H1 (cell line): ENCODE data around the gene ABCC2. TPM values are rescaled to one million over a fixed set of nuclear protein-coding genes. Genes with fewer than 3 reads are reported as not detected.

ENCODE experiments used
- BRCA1 ChIP-seq: IDR thresholded peaks from 2 replicates; pipeline ENCODE4 v1.6.1; 2012; ENCODE audit warnings: low read depth, low read length, improper control_type of control experiment
- CREB1 ChIP-seq: IDR thresholded peaks from 2 replicates; pipeline ENCODE4 v1.6.1; 2012; ENCODE audit warnings: inconsistent platforms
- E2F6 ChIP-seq: IDR thresholded peaks from 2 replicates; pipeline ENCODE4 v1.6.1; 2012; ENCODE audit warnings: inconsistent platforms
- RXRA ChIP-seq: IDR thresholded peaks from 2 replicates; pipeline ENCODE4 v1.6.1; 2011; ENCODE audit warnings: low read depth, mild to moderate bottlenecking, low read length, moderate library complexity; ENCODE audit not compliant: insufficient read depth
- SIX5 ChIP-seq: IDR thresholded peaks from 2 replicates; pipeline ENCODE4 v1.6.1; 2011; ENCODE audit warnings: mild to moderate bottlenecking, low read depth, low read length
- ZNF274 ChIP-seq: IDR thresholded peaks from 2 replicates; pipeline ENCODE4 v1.7.0; 2012; ENCODE audit warnings: low read length, borderline replicate concordance; ENCODE audit errors: extremely low read depth
- polyA plus RNA-seq, 7 experiments: library from polyadenylated mRNA; depleted of rRNA in 3 of 7; stranded (reverse) in 5 of 7; unstranded in 2 of 7; fragments of >200 nt in 5 of 7; fragments of 200-250 nt in 2 of 7; gene quantifications; 1 replicate in 5 of 7; 2 replicates in 1 of 7; 4 replicates in 1 of 7; pipeline versions ENCODE4 v1.2.1 to v1.2.3, GENCODE V29; 2011 to 2013; ENCODE audit warnings: missing spikeins in 2 of 7, mixed read lengths in 2 of 7
- total RNA-seq: library from RNA; stranded (reverse); fragmentation: NEBNext Ultra II Directional; extraction: Animal tissue kit (Norgen Biotek cat#: 25700); gene quantifications from 2 replicates; pipeline ENCODE4 v1.2.1, GENCODE V29; 2021
- TF ChIP-seq, protein P1 (sequence below): IDR thresholded peaks from 2 replicates; pipeline ENCODE4 v1.6.1; 2011; ENCODE audit warnings: low read length, improper control_type of control experiment

ABCC2 gene
- total and polyA plus RNA-seq, 2 of the 8 experiments (the other 6 are each of a cell fraction or from before 2014, with no cell fraction given): 0.74 to 1.1 TPM

GRCh38 chr10:99788598-99789256 lies 6.3 kb downstream of the ABCC2 start (continued):
- TF ChIP-seq, protein P1, sequence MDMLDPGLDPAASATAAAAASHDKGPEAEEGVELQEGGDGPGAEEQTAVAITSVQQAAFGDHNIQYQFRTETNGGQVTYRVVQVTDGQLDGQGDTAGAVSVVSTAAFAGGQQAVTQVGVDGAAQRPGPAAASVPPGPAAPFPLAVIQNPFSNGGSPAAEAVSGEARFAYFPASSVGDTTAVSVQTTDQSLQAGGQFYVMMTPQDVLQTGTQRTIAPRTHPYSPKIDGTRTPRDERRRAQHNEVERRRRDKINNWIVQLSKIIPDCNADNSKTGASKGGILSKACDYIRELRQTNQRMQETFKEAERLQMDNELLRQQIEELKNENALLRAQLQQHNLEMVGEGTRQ: no peak
- TF ChIP-seq SIX5 (no peak), RXRA (no peak), ZNF274 (no peak), CREB1 (no peak), E2F6 (no peak), BRCA1 (no peak)
